ENCODE data around the gene FILIP1L.

The FILIP1L gene

DNA sequence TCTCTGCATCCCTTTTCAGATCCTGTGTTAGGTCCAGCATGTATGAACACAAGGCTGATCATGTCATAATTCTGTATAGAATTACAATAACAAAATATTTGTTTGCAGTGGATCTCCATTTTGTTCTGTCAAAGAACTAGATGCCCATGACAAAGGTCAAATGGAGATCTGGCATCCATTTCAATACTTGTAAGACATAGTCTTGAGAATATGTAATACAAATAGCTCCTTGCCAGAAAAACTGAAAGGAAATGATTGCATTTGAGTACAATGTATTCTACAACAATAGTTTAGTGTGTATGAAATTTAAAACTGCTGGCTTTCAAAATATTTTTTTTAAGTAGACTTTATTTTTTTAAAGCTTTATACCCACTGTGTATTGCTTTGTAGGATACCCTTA lies 195.6 kb downstream of the FILIP1L start:
- TF ChIP-seq TAF1 (IDR thresholded peaks at IDR 0.05; ENCODE audit: borderline replicate concordance, insufficient read depth, low read length) = no peak
- no peak for TF ChIP-seq POLR2AphosphoS5 (IDR thresholded peaks at IDR 0.05; ENCODE audit: low read depth, low read length)
- TF ChIP-seq, protein P1, sequence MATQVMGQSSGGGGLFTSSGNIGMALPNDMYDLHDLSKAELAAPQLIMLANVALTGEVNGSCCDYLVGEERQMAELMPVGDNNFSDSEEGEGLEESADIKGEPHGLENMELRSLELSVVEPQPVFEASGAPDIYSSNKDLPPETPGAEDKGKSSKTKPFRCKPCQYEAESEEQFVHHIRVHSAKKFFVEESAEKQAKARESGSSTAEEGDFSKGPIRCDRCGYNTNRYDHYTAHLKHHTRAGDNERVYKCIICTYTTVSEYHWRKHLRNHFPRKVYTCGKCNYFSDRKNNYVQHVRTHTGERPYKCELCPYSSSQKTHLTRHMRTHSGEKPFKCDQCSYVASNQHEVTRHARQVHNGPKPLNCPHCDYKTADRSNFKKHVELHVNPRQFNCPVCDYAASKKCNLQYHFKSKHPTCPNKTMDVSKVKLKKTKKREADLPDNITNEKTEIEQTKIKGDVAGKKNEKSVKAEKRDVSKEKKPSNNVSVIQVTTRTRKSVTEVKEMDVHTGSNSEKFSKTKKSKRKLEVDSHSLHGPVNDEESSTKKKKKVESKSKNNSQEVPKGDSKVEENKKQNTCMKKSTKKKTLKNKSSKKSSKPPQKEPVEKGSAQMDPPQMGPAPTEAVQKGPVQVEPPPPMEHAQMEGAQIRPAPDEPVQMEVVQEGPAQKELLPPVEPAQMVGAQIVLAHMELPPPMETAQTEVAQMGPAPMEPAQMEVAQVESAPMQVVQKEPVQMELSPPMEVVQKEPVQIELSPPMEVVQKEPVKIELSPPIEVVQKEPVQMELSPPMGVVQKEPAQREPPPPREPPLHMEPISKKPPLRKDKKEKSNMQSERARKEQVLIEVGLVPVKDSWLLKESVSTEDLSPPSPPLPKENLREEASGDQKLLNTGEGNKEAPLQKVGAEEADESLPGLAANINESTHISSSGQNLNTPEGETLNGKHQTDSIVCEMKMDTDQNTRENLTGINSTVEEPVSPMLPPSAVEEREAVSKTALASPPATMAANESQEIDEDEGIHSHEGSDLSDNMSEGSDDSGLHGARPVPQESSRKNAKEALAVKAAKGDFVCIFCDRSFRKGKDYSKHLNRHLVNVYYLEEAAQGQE (IDR thresholded peaks at IDR 0.05; ENCODE audit: insufficient read depth in 1 of 2, low read depth in 2 of 2, low read length in 2 of 2) = no peak
- TF ChIP-seq SIN3A (IDR thresholded peaks at IDR 0.05; ENCODE audit: borderline replicate concordance, insufficient read depth, low read length) = no peak
- no peak for TF ChIP-seq FOXP2 (optimal IDR thresholded peaks at IDR 0.05; ENCODE audit: borderline replicate concordance, extremely low read depth, extremely low read length, insufficient read depth)

DNA sequence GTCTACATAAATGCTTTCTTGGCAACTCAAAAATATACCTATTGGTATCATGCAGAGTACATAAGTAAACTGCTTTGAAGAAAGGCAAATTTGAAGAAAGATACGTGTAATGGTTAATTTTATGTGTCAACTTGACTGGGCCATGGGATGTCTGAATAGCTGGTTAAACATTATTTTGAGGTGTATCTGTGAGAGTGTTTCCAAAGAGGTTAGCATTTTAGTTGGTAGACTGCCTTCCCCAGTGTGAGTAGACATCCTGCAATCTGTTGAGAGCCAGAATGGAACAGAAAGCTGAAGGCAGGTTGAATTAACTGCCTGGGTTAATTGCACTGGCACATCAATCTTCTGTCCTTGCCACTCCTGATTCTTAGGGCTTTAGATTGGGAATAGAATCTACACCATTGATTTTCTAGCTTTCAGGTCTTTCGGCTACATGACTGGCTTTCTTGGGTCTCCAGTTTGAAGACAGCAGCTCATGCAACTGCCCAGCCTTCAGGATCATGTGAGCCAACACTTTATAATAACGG lies 198.3 kb downstream of the FILIP1L start:
- TF ChIP-seq SIN3A (IDR thresholded peaks at IDR 0.05; ENCODE audit: borderline replicate concordance, insufficient read depth, low read length) (no peak), TAF1 (IDR thresholded peaks at IDR 0.05; ENCODE audit: borderline replicate concordance, insufficient read depth, low read length) (no peak), POLR2AphosphoS5 (IDR thresholded peaks at IDR 0.05; ENCODE audit: low read depth, low read length) (no peak), FOXP2 (optimal IDR thresholded peaks at IDR 0.05; ENCODE audit: borderline replicate concordance, extremely low read depth, extremely low read length, insufficient read depth) (no peak)
- TF ChIP-seq, protein P1 (IDR thresholded peaks at IDR 0.05; ENCODE audit: insufficient read depth in 1 of 2, low read depth in 2 of 2, low read length in 2 of 2) = no peak

DNA sequence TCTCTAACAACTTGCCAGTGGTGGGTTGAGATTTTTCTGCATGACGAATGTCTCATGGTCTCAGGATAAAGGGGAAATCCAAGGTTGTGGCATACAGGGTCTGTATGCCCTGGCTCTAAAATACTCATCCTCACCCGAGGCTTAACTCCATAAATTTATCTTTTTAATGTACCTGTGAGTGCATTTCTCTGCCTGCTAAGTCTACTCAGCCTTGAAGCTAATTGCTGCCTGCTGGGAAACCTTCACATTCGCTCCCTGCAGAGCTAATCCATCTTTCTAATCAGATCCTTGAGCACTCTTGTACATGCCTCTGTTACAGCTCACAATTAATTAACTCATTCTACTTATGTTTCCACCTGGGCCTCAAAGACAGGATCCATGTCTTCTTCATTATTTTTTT lies 202.9 kb downstream of the FILIP1L start:
- TF ChIP-seq FOXP2 (optimal IDR thresholded peaks at IDR 0.05; ENCODE audit: borderline replicate concordance, extremely low read depth, extremely low read length, insufficient read depth) (no peak), POLR2AphosphoS5 (IDR thresholded peaks at IDR 0.05; ENCODE audit: low read depth, low read length) (no peak), SIN3A (IDR thresholded peaks at IDR 0.05; ENCODE audit: borderline replicate concordance, insufficient read depth, low read length) (no peak), TAF1 (IDR thresholded peaks at IDR 0.05; ENCODE audit: borderline replicate concordance, insufficient read depth, low read length) (no peak)
- TF ChIP-seq, protein P1 (IDR thresholded peaks at IDR 0.05; ENCODE audit: insufficient read depth in 1 of 2, low read depth in 2 of 2, low read length in 2 of 2) = no peak

DNA sequence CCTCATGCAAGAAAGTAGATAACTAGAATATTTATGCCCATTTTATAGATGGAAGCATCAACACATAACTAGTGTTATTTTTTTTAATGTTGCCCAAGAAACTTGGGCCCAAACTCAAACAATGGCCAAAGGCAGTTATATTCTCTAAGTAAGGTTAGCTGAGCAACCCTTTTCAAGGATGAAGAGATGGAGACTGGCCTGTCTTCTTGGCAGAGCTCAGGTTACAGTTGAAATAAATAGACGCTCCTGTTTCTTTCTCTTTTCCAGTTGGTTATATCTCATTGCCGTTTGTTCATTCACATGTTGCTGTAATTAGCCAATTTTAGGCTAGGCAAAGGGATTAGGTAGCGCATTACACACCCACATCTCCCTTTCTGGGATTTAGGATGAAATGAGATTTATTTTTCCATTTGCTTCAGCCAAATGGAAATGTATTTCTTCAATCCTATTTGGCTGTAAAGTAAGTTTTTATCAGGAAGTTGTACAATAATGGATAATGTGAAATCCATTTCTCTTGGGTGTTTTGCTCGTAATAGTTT lies 203.5 kb downstream of the FILIP1L start:
- no peak for TF ChIP-seq TAF1 (IDR thresholded peaks at IDR 0.05; ENCODE audit: borderline replicate concordance, insufficient read depth, low read length)
- TF ChIP-seq, protein P1 (IDR thresholded peaks at IDR 0.05; ENCODE audit: insufficient read depth in 1 of 2, low read depth in 2 of 2, low read length in 2 of 2) = no peak
- TF ChIP-seq POLR2AphosphoS5 (IDR thresholded peaks at IDR 0.05; ENCODE audit: low read depth, low read length) = no peak
- no peak for TF ChIP-seq SIN3A (IDR thresholded peaks at IDR 0.05; ENCODE audit: borderline replicate concordance, insufficient read depth, low read length)
- TF ChIP-seq FOXP2 (optimal IDR thresholded peaks at IDR 0.05; ENCODE audit: borderline replicate concordance, extremely low read depth, extremely low read length, insufficient read depth) = no peak
